Stimulated activated CD4-positive, alpha-beta T cell treated with anti-CD3 and anti-CD28 coated beads, Interleukin-12 subunit alpha, Interleukin-12 subunit beta, amount 100 ng/mL, for 24 hours (primary cell): ENCODE results near the gene SYCP2.

Source experiments
- DNase-seq, 2 experiments: peaks; one replicate each; pipeline ENCODE4 v3.0.0-alpha.2; 2020; ENCODE audit warnings: low read depth in 2 of 2

The SYCP2 gene

GRCh38 chr20:59836767-59837166, 96.7 kb downstream of the SYCP2 start:
- no peak for DNase-seq

- DNase-seq, result no peak
Observed at GRCh38 chr20:59835448-59836395, 97.7 kb downstream of the SYCP2 start.

DNA sequence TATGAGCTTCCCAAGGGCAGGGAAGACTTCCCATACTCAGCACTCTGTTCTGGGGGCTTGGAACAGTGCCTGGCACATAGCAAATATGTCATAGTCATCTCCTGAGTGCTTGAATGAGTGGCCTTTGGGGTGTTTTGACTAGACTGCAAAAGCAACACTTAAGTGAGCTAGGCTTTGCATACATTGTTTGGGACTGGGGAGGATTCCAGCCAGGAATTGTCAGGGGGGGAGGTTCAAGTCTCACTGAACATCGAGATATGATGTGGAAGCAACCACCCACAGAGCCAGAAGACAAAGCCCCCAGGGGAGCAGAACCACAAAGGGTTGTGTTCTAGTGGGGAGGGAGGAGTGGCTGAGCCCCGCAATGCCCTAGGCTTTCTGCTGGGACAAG, 98.4 kb downstream of the SYCP2 start:
- DNase-seq, result no peak

DNA sequence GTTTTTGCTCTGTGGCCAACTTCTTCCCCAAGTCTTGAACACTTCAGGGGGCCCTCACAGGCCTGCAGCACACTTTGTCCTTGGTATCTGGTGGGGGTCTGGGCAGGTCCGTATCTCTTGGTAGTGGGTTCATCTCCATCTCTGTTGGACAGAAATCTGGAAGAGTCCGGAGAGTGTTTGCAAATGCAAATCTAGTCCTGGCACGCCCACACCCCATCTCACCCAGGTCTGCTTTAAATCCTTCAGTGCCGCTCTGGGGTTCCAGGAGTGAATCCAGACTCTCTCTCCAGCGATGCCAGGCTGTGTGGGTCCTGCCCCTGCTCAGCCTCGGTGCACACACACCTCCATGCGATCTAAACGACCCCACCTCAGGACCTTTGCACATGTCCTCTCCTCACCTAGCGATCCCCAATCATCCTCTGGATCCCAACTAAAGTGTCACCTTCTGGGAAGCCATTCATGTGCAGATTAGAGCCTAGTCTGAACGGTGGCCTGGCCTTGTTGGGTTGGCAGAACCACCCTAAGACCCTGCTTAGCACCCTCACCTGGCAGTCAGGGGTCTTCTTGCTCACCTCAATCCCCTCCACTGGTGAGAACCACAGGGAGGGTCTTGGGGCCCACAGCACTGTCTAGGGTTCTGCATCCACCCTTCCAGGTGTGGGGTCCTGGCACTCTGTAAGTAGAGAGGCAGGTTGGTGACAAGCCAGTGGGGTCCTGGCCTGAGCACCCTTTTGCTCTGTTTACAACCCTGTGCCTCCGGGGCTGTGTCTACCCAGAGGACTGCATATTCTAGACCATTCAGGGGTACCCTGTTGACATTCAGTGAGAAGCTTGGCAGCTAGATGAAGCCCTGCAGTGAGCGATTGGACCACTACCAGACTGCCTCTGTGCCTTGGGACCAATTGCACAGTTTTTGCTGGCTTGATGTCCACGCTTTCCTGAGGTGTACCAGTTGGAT, 100.8 kb downstream of the SYCP2 start:
- no peak for DNase-seq

GRCh38 chr20:59831916-59832270, 101.5 kb downstream of the SYCP2 start:
- DNase-seq, result no peak

- no peak for DNase-seq
Observed at GRCh38 chr20:59831024-59831915, 102.2 kb downstream of the SYCP2 start.

DNA sequence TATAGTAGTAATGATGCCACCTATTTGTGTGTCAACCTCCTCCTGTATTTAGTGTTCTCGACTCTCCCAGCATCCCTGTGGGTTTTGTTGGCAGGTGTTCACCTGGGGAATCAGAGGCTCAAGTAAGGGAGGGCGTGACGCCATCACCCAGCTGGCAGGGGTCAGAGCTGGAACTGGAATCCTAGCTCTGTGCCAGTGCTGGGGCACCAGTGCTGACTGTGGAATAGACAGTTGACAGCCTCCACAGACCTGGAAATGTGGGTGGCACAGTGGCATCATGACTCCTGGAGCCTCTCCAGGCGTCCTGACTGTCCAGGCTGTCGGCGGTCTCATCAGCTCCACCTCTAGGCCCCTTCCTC, 102.8 kb downstream of the SYCP2 start:
- no peak for DNase-seq

DNA sequence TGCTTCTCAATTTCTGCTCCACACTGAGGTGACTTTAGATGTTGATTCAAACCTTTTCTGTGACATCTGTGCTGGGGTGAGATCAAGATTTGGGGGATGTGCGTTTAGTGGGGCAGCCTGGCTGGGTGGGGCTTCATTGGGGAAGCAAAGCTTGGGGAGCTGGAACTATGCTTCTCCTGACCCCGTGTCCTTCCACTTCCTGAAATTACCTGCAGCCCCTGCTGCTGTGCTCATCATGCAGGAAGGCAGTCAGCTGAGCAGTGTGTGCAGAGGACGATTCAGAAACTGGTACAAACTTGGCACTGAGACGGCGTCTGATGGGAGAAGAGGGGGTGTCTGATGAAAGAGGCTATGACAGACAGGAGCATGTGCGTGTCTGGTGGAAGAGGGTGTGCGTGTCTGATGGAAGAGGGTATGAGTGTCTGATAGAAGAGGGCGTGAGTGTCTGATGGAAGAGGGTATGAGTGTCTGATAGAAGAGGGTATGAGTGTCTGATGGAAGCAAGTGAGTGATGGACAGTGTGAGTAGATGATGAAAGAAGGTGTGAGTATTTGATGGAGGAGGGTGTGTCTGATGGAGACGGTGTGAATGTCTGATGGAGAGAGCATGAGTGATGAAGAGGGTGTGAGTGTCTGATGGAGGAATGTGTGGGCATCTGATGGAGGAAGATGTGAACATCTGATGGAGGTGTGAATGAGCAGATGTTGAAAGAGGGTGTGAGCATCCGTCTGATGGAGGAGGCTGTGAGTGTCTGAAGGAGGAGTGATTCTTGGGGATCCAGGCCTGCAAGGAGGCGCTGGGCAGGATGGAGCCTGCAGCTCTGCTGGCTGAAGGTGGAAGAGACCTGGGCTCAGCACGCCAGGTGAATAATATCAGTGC, 103.4 kb downstream of the SYCP2 start:
- DNase-seq, result no peak

GRCh38 chr20:59829054-59829785, 104.2 kb downstream of the SYCP2 start:
- no peak for DNase-seq

DNA sequence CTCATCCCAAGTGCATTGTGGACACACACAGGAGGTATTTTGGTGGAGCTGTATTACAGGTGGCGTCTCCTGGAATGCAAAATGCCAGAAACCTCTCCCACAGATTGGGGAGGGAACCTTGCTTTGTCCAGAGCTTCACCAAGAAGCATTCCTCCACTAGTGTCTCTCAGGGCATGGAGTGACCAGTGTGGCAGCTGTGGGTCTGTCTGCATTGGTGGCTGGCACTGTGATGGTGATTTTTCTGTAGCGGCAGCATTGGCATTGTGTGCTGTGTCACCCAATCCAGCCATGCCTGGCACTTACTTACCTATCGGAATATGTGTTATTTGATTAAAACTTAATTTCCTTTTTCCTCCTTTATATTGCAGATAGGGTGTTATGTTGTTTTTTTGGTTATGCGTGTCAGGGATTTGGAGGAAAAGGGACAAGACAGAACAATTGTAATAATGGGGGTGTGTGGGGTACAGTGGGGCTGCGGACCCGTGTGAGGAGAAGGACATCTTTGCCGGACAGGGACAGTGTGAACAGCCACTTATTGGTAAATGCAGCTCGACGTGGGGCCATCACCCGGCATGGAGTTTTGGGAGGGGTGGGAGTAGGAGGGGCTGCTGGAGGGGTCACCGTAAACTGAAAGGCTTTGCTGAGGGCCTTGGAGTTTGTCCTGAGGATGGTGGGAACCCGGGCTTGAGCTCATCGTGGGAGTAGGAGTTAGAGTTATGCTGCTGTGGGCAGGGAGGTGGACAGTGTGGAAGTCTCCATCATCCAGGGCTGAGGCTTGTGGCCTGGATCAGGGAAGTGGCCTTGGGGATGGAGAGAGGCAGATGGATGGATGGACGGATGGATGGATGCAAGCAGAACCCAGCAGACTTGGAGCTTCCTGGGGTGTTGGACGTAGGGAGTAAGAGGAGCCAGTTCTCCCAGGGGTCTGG, 105.0 kb downstream of the SYCP2 start:
- no peak for DNase-seq

GRCh38 chr20:59827138-59828056, 106.0 kb downstream of the SYCP2 start:
- no peak for DNase-seq

DNA sequence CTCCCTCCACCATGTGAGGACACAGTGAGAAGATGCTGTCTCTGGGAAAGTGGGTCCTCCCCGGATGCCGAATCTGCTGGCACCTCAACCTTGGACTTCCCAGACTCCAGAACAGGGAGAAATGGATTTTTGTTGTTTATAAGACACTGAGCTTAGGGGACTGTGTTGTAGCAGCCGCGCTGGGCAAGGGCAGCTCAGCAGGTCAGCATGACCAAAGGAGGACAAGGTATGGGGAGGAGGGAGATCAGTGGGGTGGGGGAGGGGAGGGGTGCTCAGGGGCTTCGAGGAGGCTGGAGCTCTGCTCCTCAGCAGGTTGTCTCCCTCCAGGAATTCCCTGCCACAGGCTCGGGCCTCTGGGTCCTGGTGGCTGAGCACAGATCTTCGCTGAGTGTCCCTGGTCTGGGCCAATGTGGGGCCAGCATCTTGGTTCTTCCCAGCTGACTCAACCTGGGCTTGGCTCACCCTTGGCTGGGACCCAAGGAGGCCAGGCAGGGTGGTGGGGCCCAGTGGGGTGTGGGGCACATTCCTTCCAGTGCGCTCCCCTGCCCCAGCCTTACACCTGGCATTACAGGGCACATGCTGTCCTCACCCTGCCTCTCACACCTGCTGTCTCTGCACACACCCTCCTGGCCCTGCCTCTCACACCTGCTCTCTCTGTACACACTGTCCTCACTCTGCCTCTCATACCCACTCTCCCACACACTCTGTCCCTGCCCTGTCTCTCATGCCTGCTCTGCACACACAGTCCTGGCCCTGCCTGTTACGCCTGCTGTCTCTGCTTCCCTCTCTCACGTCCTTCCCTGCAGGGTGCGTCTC, 107.3 kb downstream of the SYCP2 start:
- DNase-seq, result no peak

DNA sequence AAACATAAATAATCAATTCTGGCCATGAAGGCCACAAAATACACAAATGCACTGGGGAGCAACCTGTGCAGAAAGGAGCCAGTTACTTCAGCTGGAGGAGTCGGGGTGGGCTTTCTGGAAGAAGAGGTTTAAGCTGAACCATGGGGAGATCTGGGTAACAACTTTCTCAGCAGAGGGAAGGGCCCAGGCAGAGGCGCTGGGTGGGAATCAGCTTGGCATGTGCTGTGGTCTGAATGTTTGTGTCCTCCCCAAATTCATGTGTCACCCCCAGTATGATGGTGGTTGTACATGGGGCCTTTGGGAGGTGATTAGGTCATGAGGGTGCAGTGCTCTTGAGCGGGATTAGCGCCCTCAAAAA, 107.9 kb downstream of the SYCP2 start:
- DNase-seq, result no peak

GRCh38 chr20:59824711-59825562, 108.5 kb downstream of the SYCP2 start:
- DNase-seq, result no peak

GRCh38 chr20:59823491-59824259, 109.8 kb downstream of the SYCP2 start:
- DNase-seq, result no peak
